Caco-2 (cell line): Measurements from ENCODE around the gene CAB39L. TPM values are rescaled to one million over a fixed set of nuclear protein-coding genes. Genes with fewer than 3 reads are reported as not detected.
A peak's percentile ranks its signal among the peaks of the same experiment; 100 is the strongest.

ENCODE experiments used
- BruUV-seq: library from RNA; stranded (reverse); fragments of 400-500 nt; replicated peaks from 2 replicates; lab custom pipeline; 2021; lab: Mats Ljungman, UMichigan
- CTCF ChIA-PET: fragments of 300-600 bp; sonication (Branson Sonifier 250); formaldehyde crosslinking; loops from one replicate; lab custom pipeline; 2022; ENCODE audit warnings: antibody characterized with exemption; lab: Charles Lee
- POLR2A ChIA-PET: fragments of 300-600 bp; sonication (Branson Sonifier 250); formaldehyde crosslinking; loops from one replicate; lab custom pipeline; 2022; ENCODE audit warnings: antibody characterized with exemption; lab: Charles Lee
- DNase-seq, 2 experiments: peaks; one replicate each; pipeline versions ENCODE4 v3.0.0 to v3.0.0-alpha.2; 2020 to 2022
- H3K27me3 ChIP-seq: replicated peaks from 2 replicates; pipeline ENCODE4 v1.6.0; 2011; ENCODE audit warnings: low read length; ENCODE audit not compliant: control insufficient read depth, insufficient read depth
- H3K36me3 ChIP-seq: 2 replicates; pipeline ENCODE4 v1.5.1; 2011; ENCODE audit warnings: low read length; ENCODE audit not compliant: control insufficient read depth, insufficient read depth
- H3K4me1 ChIP-seq: fragments of 250-450 bp; sonication (Bioruptor Pico); 2 replicates; pipeline ENCODE4 v1.5.1; 2020; ENCODE audit warnings: mild to moderate bottlenecking
- H3K4me3 ChIP-seq: 2 replicates; pipeline ENCODE4 v1.5.1; 2011; ENCODE audit warnings: low read depth, mild to moderate bottlenecking, control low read depth, low read length
- H3K9me3 ChIP-seq: fragments of 250-450 bp; sonication (Bioruptor Pico); 2 replicates; pipeline ENCODE4 v1.5.1; 2020; ENCODE audit warnings: mild to moderate bottlenecking, moderate library complexity
- H3K27ac Mint-ChIP-seq: one replicate; pipeline ENCODE4 v1.8.0; 2022; ENCODE audit warnings: mixed read lengths; ENCODE audit not compliant: unreplicated experiment
- H3K27me3 Mint-ChIP-seq: one replicate; pipeline ENCODE4 v1.8.0; 2022; ENCODE audit warnings: mixed read lengths; ENCODE audit not compliant: insufficient read depth, unreplicated experiment
- H3K36me3 Mint-ChIP-seq: one replicate; pipeline ENCODE4 v1.8.0; 2022; ENCODE audit warnings: mild to moderate bottlenecking, mixed read lengths; ENCODE audit not compliant: insufficient read depth, unreplicated experiment
- H3K4me1 Mint-ChIP-seq: one replicate; pipeline ENCODE4 v1.8.0; 2022; ENCODE audit warnings: low read depth, mixed read lengths; ENCODE audit not compliant: unreplicated experiment
- H3K4me3 Mint-ChIP-seq: one replicate; pipeline ENCODE4 v1.8.0; 2022; ENCODE audit warnings: mild to moderate bottlenecking, moderate library complexity, mixed read lengths; ENCODE audit not compliant: unreplicated experiment
- H3K9me3 Mint-ChIP-seq: one replicate; pipeline ENCODE4 v1.8.0; 2022; ENCODE audit warnings: mixed read lengths; ENCODE audit not compliant: unreplicated experiment
- CTCF ChIP-seq, 2 experiments: fragments of 200-600 bp in 1 of 2; IDR thresholded peaks; 1 replicate in 1 of 2; 2 replicates in 1 of 2; pipeline versions ENCODE4 v1.5.1 to v1.8.0; 2011 to 2022; ENCODE audit warnings: antibody characterized with exemption in 1 of 2, control low read depth in 1 of 2, inconsistent platforms in 1 of 2, low read depth in 1 of 2, low read length in 1 of 2, mild to moderate bottlenecking in 1 of 2, moderate library complexity in 1 of 2; ENCODE audit not compliant: insufficient read depth in 1 of 2, severe bottlenecking in 1 of 2, unreplicated experiment in 1 of 2
- intact Hi-C: fragments of 100-400 bp; cut with micrococcal nuclease; formaldehyde crosslinking; loops from one replicate; pipeline ENCODE4 v1.10.0; 2022; ENCODE audit not compliant: unreplicated experiment
- total RNA-seq: library from RNA; stranded (reverse); gene quantifications from 2 replicates; pipeline ENCODE4 v1.2.3, GENCODE V29; 2022

CAB39L gene
- total RNA-seq, 1 experiment from 2014 or later, result 40.6 TPM

GRCh38 chr13:49311816-49312215 lies 132.0 kb downstream of the CAB39L start:
- CTCF ChIA-PET, result no interaction called here
- H3K27ac Mint-ChIP-seq, result no peak overlapping the region
- DNase-seq, result no peak
- no peaks in the 10 kb centered on the region for H3K9me3 Mint-ChIP-seq
- Histone ChIP-seq H3K4me3 (no peak overlapping the region), H3K4me1 (peaks cover 36% of the 10 kb centered on the region), H3K36me3 (peaks cover 2% of the 10 kb centered on the region), H3K27me3 (no peaks in the 10 kb centered on the region), H3K9me3 (no peaks in the 10 kb centered on the region)
- H3K36me3 Mint-ChIP-seq, result peaks cover 66% of the 10 kb centered on the region
- TF ChIP-seq CTCF (IDR thresholded peaks at IDR 0.05; ENCODE audit: insufficient read depth in 1 of 2, low read depth in 1 of 2, low read length in 1 of 2, severe bottlenecking in 1 of 2, unreplicated experiment in 1 of 2), result no peak
- H3K4me3 Mint-ChIP-seq, result no peak overlapping the region
- no peaks in the 10 kb centered on the region for H3K27me3 Mint-ChIP-seq
- H3K4me1 Mint-ChIP-seq, result peaks cover 41% of the 10 kb centered on the region
- intact Hi-C loops, result no loop called here
- POLR2A ChIA-PET, result no interaction called here
- BruUV-seq, result no TSS peak

- Histone ChIP-seq H3K4me1 (peaks cover 33% of the 10 kb centered on the region), H3K4me3 (no peak overlapping the region), H3K27me3 (no peaks in the 10 kb centered on the region), H3K9me3 (no peaks in the 10 kb centered on the region), H3K36me3 (peaks cover 3% of the 10 kb centered on the region)
- Mint-ChIP-seq H3K36me3 (peaks cover 55% of the 10 kb centered on the region), H3K4me1 (peaks cover 27% of the 10 kb centered on the region), H3K27me3 (no peaks in the 10 kb centered on the region), H3K4me3 (no peak overlapping the region), H3K9me3 (no peaks in the 10 kb centered on the region), H3K27ac (no peak overlapping the region)
- ChIA-PET CTCF (no interaction called here), POLR2A (no interaction called here)
- no peak for DNase-seq
- TF ChIP-seq CTCF (IDR thresholded peaks at IDR 0.05; ENCODE audit: insufficient read depth in 1 of 2, low read depth in 1 of 2, low read length in 1 of 2, severe bottlenecking in 1 of 2, unreplicated experiment in 1 of 2), result no peak
- BruUV-seq, result no TSS peak
- intact Hi-C loops, result no loop called here
These were observed 133.6 kb downstream of the CAB39L start for GRCh38 chr13:49310251-49310650.

- ChIA-PET POLR2A (no interaction called here), CTCF (no interaction called here)
- Histone ChIP-seq H3K9me3 (no peaks in the 10 kb centered on the region), H3K4me3 (no peak overlapping the region), H3K27me3 (no peaks in the 10 kb centered on the region), H3K36me3 (peaks cover 3% of the 10 kb centered on the region), H3K4me1 (peaks cover 21% of the 10 kb centered on the region)
- H3K27ac Mint-ChIP-seq, result peak overlapping the region; percentile 77
- no peak for DNase-seq
- no peaks in the 10 kb centered on the region for H3K9me3 Mint-ChIP-seq
- no peaks in the 10 kb centered on the region for H3K27me3 Mint-ChIP-seq
- no TSS peak for BruUV-seq
- peaks cover 48% of the 10 kb centered on the region for H3K36me3 Mint-ChIP-seq
- TF ChIP-seq CTCF (IDR thresholded peaks at IDR 0.05; ENCODE audit: insufficient read depth in 1 of 2, low read depth in 1 of 2, low read length in 1 of 2, severe bottlenecking in 1 of 2, unreplicated experiment in 1 of 2), result no peak
- intact Hi-C loops, result loop anchor here (10.0 kb wide), 1 partner anchor 536 kb away; no protein-coding TSS in a partner anchor
- peaks cover 19% of the 10 kb centered on the region for H3K4me1 Mint-ChIP-seq
- no peak overlapping the region for H3K4me3 Mint-ChIP-seq
These were observed 134.9 kb downstream of the CAB39L start for GRCh38 chr13:49308921-49309408.
